Stimulated activated CD4-positive, alpha-beta T cell treated with anti-CD3 and anti-CD28 coated beads, Interleukin-2, amount 100 ng/mL, for 48 hours (primary cell): ENCODE results near the gene LRP2BP.
"Not testable (repeated sequence)": the region's sequence is repeated elsewhere in the genome, so short reads cannot be mapped to it uniquely, and the experiment has no call there.

ENCODE experiments used
- DNase-seq, 2 donors: peaks; one replicate each; pipeline ENCODE4 v3.0.0-alpha.2; 2020

LRP2BP gene

DNA sequence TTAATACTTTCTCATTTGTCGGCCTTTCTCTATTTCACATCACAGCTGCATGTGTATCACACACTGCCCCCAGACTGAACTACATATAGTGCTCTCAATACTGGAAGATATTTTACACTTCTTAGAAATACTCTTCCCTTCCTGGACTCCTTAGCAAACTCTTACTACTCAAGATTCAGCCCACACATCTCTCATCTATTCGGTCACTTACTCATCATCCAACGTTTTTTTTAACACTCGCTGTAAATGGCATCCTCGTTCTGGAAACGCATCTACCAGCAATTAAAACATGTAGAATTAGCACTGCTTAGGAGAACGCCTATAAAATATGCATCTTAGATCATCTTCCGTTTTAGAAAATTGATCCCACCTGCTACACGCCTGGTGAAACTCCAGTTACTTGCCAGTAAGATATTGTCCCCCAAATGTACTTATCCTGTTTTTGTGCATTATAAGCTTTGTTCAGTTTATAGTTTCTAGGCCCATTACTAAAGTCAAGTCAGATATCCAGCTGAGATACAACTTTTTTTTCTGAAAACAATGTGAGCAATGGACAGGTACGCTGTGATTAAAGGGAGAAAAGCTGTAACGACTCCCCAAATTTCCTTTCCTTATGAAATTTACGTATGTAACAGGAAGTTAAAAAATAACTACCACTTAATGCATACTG is 1.0 kb downstream of the LRP2BP start:
- no peak for DNase-seq

DNA sequence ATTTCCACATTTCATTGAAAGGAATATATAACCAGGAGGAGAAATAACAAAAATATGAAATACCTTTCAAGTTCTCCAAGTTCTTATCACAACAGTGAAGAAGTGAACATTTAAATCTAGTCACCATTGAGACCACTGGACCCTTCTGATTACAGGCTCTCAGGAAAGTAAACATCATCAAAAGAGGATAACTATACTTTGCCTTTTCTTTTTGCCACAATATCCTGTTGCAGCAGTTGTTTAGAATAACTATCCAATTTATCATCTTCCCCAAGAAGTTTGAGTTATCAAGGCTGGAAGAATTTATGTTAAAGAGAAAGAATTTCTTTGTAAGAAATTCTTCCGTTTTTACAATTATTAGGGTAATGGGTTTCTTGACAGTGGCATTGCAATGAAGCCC is 3.6 kb downstream of the LRP2BP start:
- no peak for DNase-seq

DNA sequence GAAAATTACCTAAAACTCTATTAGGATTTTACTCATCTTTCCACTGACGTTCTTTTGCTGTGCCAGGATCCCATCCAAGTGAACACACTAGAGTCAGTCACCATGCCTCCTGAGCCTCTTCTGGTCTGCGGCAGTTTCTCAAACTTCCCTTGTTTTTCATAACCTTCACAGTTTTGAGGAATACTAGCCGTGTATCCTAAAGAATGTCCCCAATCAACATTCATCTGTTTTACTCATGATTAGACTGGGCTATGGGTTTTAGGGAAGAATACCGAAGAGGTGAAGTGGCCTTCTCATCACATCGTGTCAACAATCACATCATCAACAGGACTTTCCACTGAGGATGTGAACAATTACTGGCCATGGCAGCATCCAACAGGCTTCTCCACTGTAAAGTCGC is 4.8 kb downstream of the LRP2BP start:
- DNase-seq: no peak

GRCh38 chr4:185387957-185388356 is 7.8 kb downstream of the LRP2BP start:
- no peak for DNase-seq

GRCh38 chr4:185384930-185385331 is 10.8 kb downstream of the LRP2BP start:
- no peak for DNase-seq

- DNase-seq: no peak
Observed at GRCh38 chr4:185384061-185384460, 11.7 kb downstream of the LRP2BP start.

GRCh38 chr4:185383451-185383850 is 12.3 kb downstream of the LRP2BP start:
- DNase-seq: no peak

DNA sequence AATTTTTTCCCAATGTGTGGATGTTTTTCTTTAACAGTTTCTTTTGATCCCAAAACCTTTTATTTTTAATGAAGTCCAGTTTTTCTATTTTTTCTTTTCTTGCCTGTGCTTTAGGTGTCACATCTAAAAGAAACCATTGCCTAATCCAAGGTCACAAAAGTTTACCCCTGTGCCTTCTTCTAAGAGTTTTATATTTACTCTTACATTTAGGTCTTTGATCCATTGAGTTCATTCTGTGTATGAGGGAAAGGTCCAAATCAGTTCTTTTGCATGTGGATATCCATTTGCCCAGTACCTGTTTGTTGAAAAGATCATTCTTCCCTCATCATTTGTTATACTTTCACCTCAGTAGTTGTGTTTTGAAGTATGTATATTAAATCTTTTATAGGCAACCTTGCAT is 13.0 kb downstream of the LRP2BP start:
- no peak for DNase-seq

- no peak for DNase-seq
Observed at GRCh38 chr4:185381288-185382196, 14.2 kb downstream of the LRP2BP start.

- DNase-seq: no peak
Observed at GRCh38 chr4:185380320-185380719, 15.4 kb downstream of the LRP2BP start.

DNA sequence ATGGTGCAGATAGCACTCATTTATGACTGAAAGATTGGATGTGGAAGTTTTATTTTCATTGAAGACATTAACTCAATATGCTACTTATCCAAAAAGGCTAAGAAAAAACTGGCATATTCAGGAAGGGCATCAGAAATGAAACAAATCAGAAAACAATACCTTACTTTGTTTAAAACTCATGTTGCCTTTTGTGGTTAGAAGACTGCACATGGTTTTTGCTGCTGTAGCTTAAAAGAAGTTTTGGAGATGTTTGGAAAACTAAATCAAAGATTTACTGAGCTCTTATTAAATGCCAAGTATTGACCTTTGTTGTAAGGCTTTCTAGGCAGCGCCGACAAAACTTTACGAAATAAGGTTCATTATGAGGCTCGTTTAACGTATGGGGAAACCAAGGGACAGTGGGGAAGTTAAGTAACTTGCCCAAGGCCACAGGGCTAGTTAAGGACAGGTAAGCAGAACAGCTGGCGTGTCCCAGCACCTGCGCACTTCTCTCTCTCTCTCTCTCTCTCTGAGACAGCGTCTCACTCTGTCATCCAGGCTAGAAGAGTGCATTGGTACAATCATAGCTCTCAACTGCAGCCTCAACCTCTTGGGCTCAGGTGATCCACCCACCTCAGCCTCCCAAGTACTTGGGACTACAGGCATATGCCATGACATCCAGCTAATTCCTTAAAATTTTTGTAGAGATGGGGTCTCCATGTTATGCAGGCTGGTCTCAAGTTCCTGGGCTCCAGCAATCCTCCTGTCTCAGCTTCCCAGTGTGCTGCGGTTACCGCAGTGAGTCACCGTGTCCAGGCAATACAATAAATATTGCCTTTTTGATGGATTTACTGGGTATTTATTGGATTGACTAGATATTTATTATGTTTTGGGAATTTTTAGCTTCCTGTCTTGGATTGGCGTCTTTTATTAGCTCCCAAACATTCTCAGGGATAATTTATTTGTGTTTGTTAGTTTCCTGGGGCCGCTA is 16.1 kb downstream of the LRP2BP start:
- DNase-seq: no peak

- DNase-seq: no peak
Observed at GRCh38 chr4:185378264-185378663, 17.5 kb downstream of the LRP2BP start.

DNA sequence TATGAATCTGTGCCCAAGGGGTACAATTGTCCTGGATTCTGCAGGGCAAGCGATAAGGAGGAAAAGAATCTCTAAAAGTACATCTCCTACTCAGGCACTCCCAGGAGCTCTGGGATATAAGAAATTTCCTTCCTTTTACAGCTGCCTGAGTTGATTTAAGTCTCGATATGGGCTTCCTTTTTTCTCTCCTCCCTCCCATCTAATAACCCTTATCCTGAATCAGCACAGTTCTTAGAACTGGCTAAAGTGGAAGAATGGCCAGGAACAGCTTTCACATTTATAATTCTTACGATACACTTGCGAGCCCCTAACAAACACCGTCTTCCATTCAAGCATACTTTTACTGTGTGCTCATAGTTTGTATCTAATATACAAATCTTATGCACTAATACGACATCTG is 21.2 kb downstream of the LRP2BP start:
- no peak for DNase-seq

GRCh38 chr4:185374027-185374426 is 21.7 kb downstream of the LRP2BP start:
- no peak for DNase-seq

DNA sequence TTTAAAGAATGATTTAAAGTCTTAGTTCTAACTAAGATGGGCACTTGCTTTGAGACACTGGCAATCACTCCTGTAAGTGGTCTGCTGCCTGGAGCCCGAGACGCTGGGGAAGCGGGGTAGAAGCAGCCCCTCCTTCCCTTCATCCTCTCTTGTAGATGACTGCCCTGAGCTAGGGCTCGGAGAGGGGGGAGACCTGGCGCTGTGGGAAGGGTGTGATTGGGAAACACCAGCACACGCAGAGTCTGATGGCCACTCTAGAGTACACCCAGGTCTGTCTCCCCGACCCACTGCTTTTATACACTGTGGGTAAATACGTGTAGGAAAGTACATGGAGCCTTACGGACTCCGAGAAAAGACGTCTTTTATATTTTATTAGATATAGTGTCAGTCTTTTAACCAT is 24.0 kb downstream of the LRP2BP start:
- DNase-seq: no peak

DNA sequence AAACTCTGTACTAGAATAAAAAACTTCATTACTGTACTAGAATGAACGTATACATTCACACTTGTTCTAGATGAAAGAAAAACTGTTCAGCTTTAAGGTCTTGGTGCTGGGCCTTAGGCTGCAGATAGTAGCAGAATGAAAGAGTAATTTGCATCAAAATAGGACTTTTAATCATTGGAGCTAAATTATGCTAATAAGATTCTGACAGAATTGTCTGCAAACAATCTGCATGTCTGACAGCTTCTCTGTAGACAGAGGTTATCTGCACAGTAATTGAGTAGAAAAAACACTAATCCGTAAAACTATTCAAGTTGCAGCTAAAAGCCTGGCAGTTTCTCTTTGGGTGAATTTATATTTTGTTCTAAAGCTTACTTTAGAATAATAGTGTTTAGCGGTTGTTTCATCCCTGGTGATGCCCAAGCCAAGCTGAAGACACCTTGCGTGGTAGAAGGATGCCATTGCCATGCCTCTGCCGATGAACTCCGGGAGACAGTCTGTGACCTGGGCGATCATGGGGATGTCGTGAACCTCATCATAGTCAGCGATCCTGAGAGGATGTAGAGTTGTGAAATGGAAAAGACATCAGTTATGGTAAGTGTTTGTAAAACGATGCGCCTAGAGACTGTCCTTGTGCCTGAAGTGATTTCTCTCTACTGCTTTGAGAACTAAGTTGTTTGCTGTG is 25.3 kb downstream of the LRP2BP start:
- no peak for DNase-seq

DNA sequence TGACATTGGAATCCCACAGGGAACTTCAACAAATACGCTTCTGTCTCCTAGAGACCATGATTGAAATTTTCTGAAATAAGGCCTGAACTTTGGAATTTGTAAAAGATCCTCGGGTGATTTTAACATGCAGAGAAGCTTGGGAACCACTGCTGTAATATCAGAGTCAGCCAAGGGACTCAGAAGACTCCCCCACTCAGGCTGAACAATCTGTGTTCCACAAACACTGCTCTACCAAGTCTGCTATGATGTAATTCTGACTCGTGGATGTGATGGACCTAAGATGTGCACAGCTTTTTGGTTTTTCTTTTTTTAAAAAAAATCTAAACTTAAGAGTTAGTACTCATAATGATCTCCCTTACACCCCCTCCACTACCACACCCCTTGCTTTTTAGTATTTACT is 26.0 kb downstream of the LRP2BP start:
- no peak for DNase-seq

DNA sequence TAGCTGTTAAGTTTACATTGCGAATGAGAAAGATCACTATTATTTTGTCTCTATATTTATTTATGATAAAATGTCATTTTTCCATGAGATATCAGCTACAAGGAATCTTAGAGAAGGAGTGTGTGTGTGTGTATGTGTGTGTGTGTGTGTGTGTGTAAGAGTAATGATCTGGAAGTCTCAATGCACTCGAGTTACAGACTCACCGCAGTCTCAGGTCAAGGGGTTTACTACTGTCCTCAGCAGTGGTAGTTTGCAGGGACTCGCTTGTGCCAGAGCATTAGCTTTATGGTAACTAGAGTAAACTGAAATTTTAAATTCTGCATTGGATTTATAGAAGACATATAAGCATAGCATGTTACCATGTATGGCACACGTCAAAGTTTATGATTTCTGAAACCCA is 30.8 kb downstream of the LRP2BP start:
- DNase-seq: no peak

DNA sequence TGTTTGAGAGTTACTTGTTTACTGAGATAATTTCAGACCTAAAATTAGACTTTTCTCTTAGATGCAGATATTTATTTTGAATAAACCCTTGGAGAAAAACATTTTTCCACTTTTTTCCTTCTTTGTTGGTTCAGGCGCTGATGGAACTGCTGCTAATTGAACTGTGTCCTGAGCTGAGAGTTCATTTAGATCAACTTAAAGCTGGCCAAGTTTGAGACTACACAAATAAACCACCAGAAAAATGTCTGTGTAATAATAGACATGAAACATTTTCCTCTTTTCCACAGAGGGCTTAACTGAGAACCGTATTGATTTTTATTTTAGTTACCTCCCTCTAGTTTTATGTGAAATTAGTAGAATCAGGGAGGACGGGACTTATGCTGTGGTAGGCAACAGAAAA is 32.5 kb downstream of the LRP2BP start:
- DNase-seq: no peak

DNA sequence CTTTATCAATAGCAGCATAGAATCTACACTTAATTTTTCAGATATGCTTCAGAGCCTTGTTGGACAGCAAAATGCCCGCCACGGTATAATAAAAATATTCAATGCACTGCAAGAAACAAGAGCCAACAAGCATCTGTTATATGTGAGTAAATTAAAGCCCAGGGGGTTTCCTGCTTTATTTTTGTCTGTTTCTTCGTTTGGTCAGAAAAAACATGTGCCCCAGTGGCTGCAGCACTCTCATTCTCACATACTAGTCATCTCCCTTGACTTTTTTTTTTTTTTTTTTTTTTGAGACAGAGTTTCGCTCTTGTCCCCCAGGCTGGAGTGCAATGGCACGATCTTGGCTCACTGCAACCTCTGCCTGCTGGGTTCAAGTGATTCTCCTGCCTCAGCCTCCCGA is 33.2 kb downstream of the LRP2BP start:
- not testable (repeated sequence) for DNase-seq

GRCh38 chr4:185361872-185362271 is 33.9 kb downstream of the LRP2BP start:
- DNase-seq: no peak

GRCh38 chr4:185359767-185360446 is 35.8 kb downstream of the LRP2BP start:
- DNase-seq: no peak
